Kidney (tissue), 14 donors: ENCODE measurements around the gene SPSB3. TPM values are rescaled to one million over a fixed set of nuclear protein-coding genes. Genes with fewer than 3 reads are reported as not detected.

ENCODE experiments used
- DNase-seq, 5 donors: peaks; one replicate each; pipeline ENCODE4 v3.0.0-alpha.2; 2013 to 2020
- FAIRE-seq: peaks from 2 replicates; lab custom pipeline; 2012; peaks lifted over from hg19 to GRCh38; lab: Jason Lieb, UNC
- H3K27ac ChIP-seq, 2 donors: one replicate each; pipeline ENCODE4 v1.7.0; 2013; ENCODE audit warnings: low read depth in 2 of 2, low read length in 2 of 2, inconsistent platforms in 1 of 2
- H3K27me3 ChIP-seq: one replicate; pipeline ENCODE4 v1.7.1; 2013; ENCODE audit warnings: low read length, inconsistent platforms; ENCODE audit not compliant: control insufficient read depth, insufficient read depth
- H3K36me3 ChIP-seq, 3 donors: one replicate each; pipeline versions ENCODE4 v1.7.0 to v1.7.1; 2013; ENCODE audit warnings: low read length in 3 of 3, control low read depth in 1 of 3, inconsistent platforms in 1 of 3; ENCODE audit not compliant: insufficient read depth in 3 of 3, control insufficient read depth in 2 of 3
- H3K4me1 ChIP-seq, 3 donors: one replicate each; pipeline versions ENCODE4 v1.7.0 to v1.7.1; 2013; ENCODE audit warnings: low read length in 3 of 3, inconsistent platforms in 1 of 3, low read depth in 1 of 3; ENCODE audit not compliant: control insufficient read depth in 2 of 3, insufficient read depth in 2 of 3
- H3K4me3 ChIP-seq, 3 donors: one replicate each; pipeline versions ENCODE4 v1.7.0 to v1.8.1; 2013; ENCODE audit warnings: low read length in 3 of 3, control low read depth in 1 of 3, inconsistent platforms in 1 of 3
- H3K9ac ChIP-seq, 3 donors: one replicate each; pipeline versions ENCODE4 v1.7.0 to v1.7.1; 2013; ENCODE audit warnings: low read length in 3 of 3, control low read depth in 1 of 3, inconsistent platforms in 1 of 3
- H3K9me3 ChIP-seq, 3 donors: one replicate each; pipeline versions ENCODE4 v1.7.0 to v1.7.1; 2013; ENCODE audit warnings: low read length in 3 of 3, control low read depth in 1 of 3, inconsistent platforms in 1 of 3; ENCODE audit not compliant: control insufficient read depth in 2 of 3, insufficient read depth in 1 of 3
- CTCF ChIP-seq: IDR thresholded peaks from 3 replicates; pipeline ENCODE4 v1.5.1; 2012; ENCODE audit warnings: mild to moderate bottlenecking, moderate library complexity, borderline replicate concordance; ENCODE audit not compliant: insufficient read depth; ENCODE audit errors: extremely low read depth
- intact Hi-C: fragments of 100-400 bp; cut with DNase I; formaldehyde crosslinking; loops from one replicate; pipeline ENCODE4 v1.11.1; 2022
- polyA plus RNA-seq: library from polyadenylated mRNA; stranded (reverse); fragments of 350-450 nt; fragmentation: Illumina TruSeq; extraction: RNeasy Lipid Tissue Mini Kit (QIAGEN cat#74804); gene quantifications from one replicate; pipeline ENCODE4 v1.2.3, GENCODE V29; 2014; ENCODE audit warnings: low read depth, low replicate concordance; ENCODE audit not compliant: insufficient read depth
- total RNA-seq: library from RNA; stranded (reverse); fragmentation: NEBNext Ultra II Directional; extraction: Animal tissue kit (Norgen Biotek cat#: 25700); gene quantifications from one replicate; pipeline ENCODE4 v1.2.1, GENCODE V29; 2021
- donor health status: control.
- donor health status: control.
- donor health status: control.
- donor health status: control.
- donor health status: control.
- donor health status: DM: yes; HTN: yes; CAD: no.
- donor health status: Normal renal cell carcinoma (clear cell type).

Gene SPSB3
- total and polyA plus RNA-seq, 2 donors from 2014 or later = 55.1 to 57.7 TPM

DNA sequence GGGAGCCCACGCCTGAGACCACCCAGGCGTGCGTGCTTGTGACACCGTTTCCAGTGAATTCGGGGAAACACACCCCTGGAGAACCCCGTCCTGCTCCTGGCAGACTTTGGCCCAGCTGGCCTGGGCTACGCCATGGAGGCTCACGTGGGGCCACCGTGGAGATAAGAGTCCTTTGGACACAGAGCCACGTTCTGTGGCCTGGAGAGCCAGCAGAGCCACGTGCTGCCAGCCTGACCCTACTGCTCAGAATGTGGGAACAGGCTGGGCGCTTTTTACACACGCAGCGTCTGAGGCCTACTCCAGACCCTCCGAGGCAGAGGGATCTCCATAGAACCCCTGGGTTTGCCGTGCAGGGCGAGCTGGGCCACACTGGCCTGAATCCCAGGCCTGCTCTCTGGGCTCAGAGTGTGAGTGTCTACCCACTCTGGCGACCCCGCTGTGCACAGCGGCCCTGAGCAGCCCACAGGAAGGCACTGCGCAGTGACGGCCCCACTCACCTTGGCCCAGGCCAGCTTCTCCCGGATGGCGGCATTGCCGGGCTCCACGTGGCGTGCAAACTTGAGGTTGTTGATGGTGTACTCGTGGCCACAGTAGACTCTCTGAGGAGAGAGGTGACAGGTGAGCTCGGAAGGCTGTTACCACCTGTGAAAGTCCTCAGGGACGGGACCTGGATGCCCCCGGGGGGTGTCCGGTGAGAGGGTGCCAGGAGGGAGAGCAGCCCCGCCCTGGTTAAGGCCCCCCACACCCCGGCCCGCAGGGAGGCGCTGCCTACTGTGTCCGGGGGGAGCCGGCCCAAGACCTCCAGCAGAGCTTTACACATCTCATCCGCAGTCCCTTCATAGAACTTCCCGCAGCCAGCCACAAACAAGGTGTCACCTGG, 34.3 kb upstream of the SPSB3 start:
- H3K4me1 ChIP-seq = no peaks in the 10 kb centered on the region
- intact Hi-C loops = no loop called here
- no peaks in the 10 kb centered on the region for H3K9me3 ChIP-seq
- H3K9ac ChIP-seq = no peak overlapping the region
- H3K27ac ChIP-seq = no peak overlapping the region
- peaks cover 0 to 34% (median 9%) of the 10 kb centered on the region in 3 donors for H3K36me3 ChIP-seq
- DNase-seq = no peak
- no peak for FAIRE-seq
- H3K4me3 ChIP-seq = no peak overlapping the region
- no peaks in the 10 kb centered on the region for H3K27me3 ChIP-seq
- TF ChIP-seq CTCF = no peak

DNA sequence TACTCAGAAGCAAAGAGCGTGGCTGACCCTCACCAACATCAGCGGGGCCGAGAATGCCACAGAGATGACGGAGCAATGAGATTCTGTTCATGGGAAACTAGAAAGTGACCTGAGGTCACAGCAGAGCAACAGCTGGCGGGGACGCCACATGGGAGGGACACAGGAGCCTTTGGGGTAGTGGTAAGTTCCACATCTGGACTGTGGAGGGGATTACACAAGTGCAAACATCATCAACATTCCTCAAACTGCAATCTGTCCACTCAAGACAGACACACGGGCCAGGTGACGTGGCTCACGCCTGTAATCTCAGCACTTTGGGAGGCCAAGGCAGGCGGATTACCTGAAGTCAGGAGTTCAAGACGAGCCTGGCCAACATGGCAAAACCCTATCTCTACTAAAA, 33.1 kb upstream of the SPSB3 start:
- DNase-seq = no peak
- no peaks in the 10 kb centered on the region for H3K9me3 ChIP-seq
- peaks cover 0 to 29% (median 6%) of the 10 kb centered on the region in 3 donors for H3K36me3 ChIP-seq

DNA sequence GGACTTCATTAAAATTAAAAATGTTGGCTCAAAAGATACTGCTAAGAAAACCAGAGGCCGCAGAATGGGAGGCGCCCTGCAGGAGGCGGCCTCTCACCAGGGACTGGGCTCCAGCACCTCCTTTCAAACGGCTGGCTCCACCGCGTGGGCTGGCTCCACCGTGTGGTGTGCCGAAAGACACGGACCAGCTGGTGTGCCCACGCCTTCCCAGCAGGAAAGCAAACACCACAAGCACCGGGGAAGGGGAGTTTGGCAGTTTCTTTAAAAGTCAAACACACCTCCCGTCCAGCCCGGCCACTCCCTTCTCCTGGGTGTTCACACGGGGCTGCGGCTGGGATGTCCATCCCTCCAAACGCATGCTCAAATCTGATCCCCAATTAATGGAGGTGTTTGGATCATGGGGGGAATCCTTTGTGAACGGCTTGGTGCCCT, 30.4 kb upstream of the SPSB3 start:
- H3K4me3 ChIP-seq = no peak overlapping the region
- H3K4me1 ChIP-seq = no peaks in the 10 kb centered on the region
- H3K36me3 ChIP-seq = peaks cover 0 to 31% (median 11%) of the 10 kb centered on the region in 3 donors
- intact Hi-C loops = no loop called here
- peak; percentile 56 for TF ChIP-seq CTCF
- no peak overlapping the region for H3K27ac ChIP-seq
- no peaks in the 10 kb centered on the region for H3K9me3 ChIP-seq
- no peak overlapping the region for H3K9ac ChIP-seq
- no peaks in the 10 kb centered on the region for H3K27me3 ChIP-seq
- no peak for FAIRE-seq
- peak; percentile 78 to 88 (median 83) for DNase-seq

More for the DNA sequence above, 33.1 kb upstream of the SPSB3 start:
- Histone ChIP-seq H3K4me1 (no peaks in the 10 kb centered on the region), H3K4me3 (no peak overlapping the region), H3K9ac (no peak overlapping the region), H3K27ac (no peak overlapping the region), H3K27me3 (no peaks in the 10 kb centered on the region)
- intact Hi-C loops = no loop called here
- no peak for TF ChIP-seq CTCF
- no peak for FAIRE-seq
